Body of pancreas (tissue), 4 donors: ENCODE data around the gene C19orf25.

Experiments
- CTCF ChIP-seq, 7 experiments: fragments of 450-650 bp in 4 of 7; fragments of 200-600 bp in 3 of 7; sonication (generic) in 3 of 7; IDR thresholded peaks; one replicate each; pipeline ENCODE4 v1.5.1; 2016 to 2019; ENCODE audit warnings: antibody characterized with exemption in 7 of 7
- POLR2A ChIP-seq, 3 donors: fragments of 450-650 bp; IDR thresholded peaks; one replicate each; pipeline ENCODE4 v1.6.1; 2016; ENCODE audit warnings: antibody characterized with exemption in 3 of 3, mild to moderate bottlenecking in 2 of 3

GRCh38 chr19:1434040-1434366 is 45.0 kb downstream of the C19orf25 start:
- no peak for TF ChIP-seq CTCF (IDR thresholded peaks at IDR 0.05)
- no peak for TF ChIP-seq POLR2A (IDR thresholded peaks at IDR 0.05)
